HepG2 (cell line): ENCODE results near the gene TBC1D32. TPM values are rescaled to one million over a fixed set of nuclear protein-coding genes. Genes with fewer than 3 reads are reported as not detected.

Source experiments
- ATAC-seq: fragments of 200-7000 bp; cut with Tn5 transposase; 3 replicates; pipeline ENCODE4 v1.9.1; 2020; ENCODE audit warnings: mild to moderate bottlenecking, moderate library complexity
- BruUV-seq: library from RNA; stranded (reverse); fragments of 400-500 nt; replicated peaks from 2 replicates; lab custom pipeline; 2021; lab: Mats Ljungman, UMichigan
- CTCF ChIA-PET: fragments of 300-600 bp; formaldehyde crosslinking; extraction: SDS; loops from one replicate; lab custom pipeline; 2021; ENCODE audit warnings: low total read pairs, inconsistent platforms, low intra/inter-chr PET ratio; lab: Yijun Ruan, JAX
- POLR2A ChIA-PET: fragments of 350-600 bp; sonication (Branson Sonifier 250); formaldehyde crosslinking; loops from one replicate; lab custom pipeline; 2020; ENCODE audit warnings: antibody characterized with exemption, inconsistent platforms; lab: Yijun Ruan, JAX
- DNase-seq: peaks from one replicate; pipeline ENCODE4 v3.0.0-alpha.2; 2015; ENCODE audit warnings: low spot score
- FAIRE-seq: peaks from 3 replicates; lab custom pipeline; 2011; peaks lifted over from hg19 to GRCh38; lab: Jason Lieb, UNC
- H2AFZ ChIP-seq: one replicate; pipeline ENCODE4 v1.6.1; 2011; ENCODE audit warnings: low read length, inconsistent platforms
- H3K27ac ChIP-seq: fragments of 300-600 bp; 3 replicates; pipeline ENCODE4 v1.8.0; 2011; ENCODE audit warnings: mixed run types, mild to moderate bottlenecking, mixed read lengths, low read length, inconsistent platforms; ENCODE audit not compliant: insufficient read depth; ENCODE audit errors: extremely low read length
- H3K27me3 ChIP-seq, 2 experiments: fragments of 200-600 bp in 1 of 2; 2 replicates in 1 of 2; 3 replicates in 1 of 2; pipeline versions ENCODE4 v1.6.0 to v1.8.0; 2011; ENCODE audit warnings: low read length in 2 of 2, mild to moderate bottlenecking in 2 of 2, moderate library complexity in 2 of 2, inconsistent platforms in 1 of 2; ENCODE audit not compliant: insufficient read depth in 2 of 2, control insufficient read depth in 1 of 2
- H3K36me3 ChIP-seq, 2 experiments: fragments of 200-600 bp in 1 of 2; replicated peaks in 1 of 2; 2 replicates in 1 of 2; 3 replicates in 1 of 2; pipeline versions ENCODE4 v1.5.1 to v1.8.0; 2011; ENCODE audit warnings: low read length in 2 of 2, inconsistent platforms in 1 of 2; ENCODE audit not compliant: insufficient read depth in 2 of 2, control insufficient read depth in 1 of 2
- H3K4me1 ChIP-seq: 2 replicates; pipeline ENCODE4 v1.5.1; 2012; ENCODE audit warnings: low read length, inconsistent platforms; ENCODE audit not compliant: insufficient read depth
- H3K4me2 ChIP-seq: 2 replicates; pipeline ENCODE4 v1.6.0; 2011; ENCODE audit warnings: low read depth, low read length, inconsistent platforms
- H3K4me3 ChIP-seq, 3 experiments: fragments of 200-600 bp in 1 of 3; sonication (generic), shearing (Covaris generic) in 1 of 3; replicated peaks in 1 of 3; 2 replicates each; pipeline ENCODE4 v1.5.1; 2011 to 2016; ENCODE audit warnings: low read length in 3 of 3, inconsistent platforms in 2 of 3, low read depth in 2 of 3, mild to moderate bottlenecking in 2 of 3, control low read depth in 1 of 3, mixed read lengths in 1 of 3; ENCODE audit not compliant: insufficient read depth in 1 of 3
- H3K79me2 ChIP-seq: one replicate; pipeline ENCODE4 v1.6.1; 2011; ENCODE audit warnings: low read length, inconsistent platforms; ENCODE audit not compliant: insufficient read depth
- H3K9ac ChIP-seq: 2 replicates; pipeline ENCODE4 v1.6.0; 2011; ENCODE audit warnings: mild to moderate bottlenecking, low read depth, low read length, inconsistent platforms; ENCODE audit not compliant: insufficient read depth
- H3K9me3 ChIP-seq: 2 replicates; pipeline ENCODE4 v1.5.1; 2012; ENCODE audit warnings: mild to moderate bottlenecking, low read length
- H4K20me1 ChIP-seq: 2 replicates; pipeline ENCODE4 v1.6.0; 2011; ENCODE audit warnings: inconsistent platforms, mild to moderate bottlenecking, low read length, moderate library complexity; ENCODE audit not compliant: insufficient read depth
- ARID2 ChIP-seq: sonication (generic); formaldehyde crosslinking; IDR thresholded peaks from 2 replicates; pipeline ENCODE4 v1.8.1; 2022; ENCODE audit warnings: mild to moderate bottlenecking, missing genetic modification reagents, borderline replicate concordance
- EED ChIP-seq: sonication (generic); formaldehyde crosslinking; IDR thresholded peaks from 2 replicates; pipeline ENCODE4 v1.5.0; 2020; ENCODE audit warnings: mild to moderate bottlenecking, missing genetic modification reagents
- ESRRA ChIP-seq: sonication (generic); formaldehyde crosslinking; IDR thresholded peaks from 2 replicates; pipeline ENCODE4 v1.5.1; 2020; ENCODE audit warnings: mild to moderate bottlenecking, low read depth, missing genetic modification reagents
- HHEX ChIP-seq: IDR thresholded peaks from 2 replicates; pipeline ENCODE4 v1.6.1; 2016; ENCODE audit warnings: control low read depth
- MAX ChIP-seq: IDR thresholded peaks from 2 replicates; pipeline ENCODE4 v1.6.1; 2012; ENCODE audit warnings: inconsistent platforms
- RFX3 ChIP-seq: IDR thresholded peaks from 2 replicates; pipeline ENCODE4 v1.6.1; 2016; ENCODE audit warnings: missing biosample characterization, missing genetic modification reagents
- ZNF160 ChIP-seq: sonication (generic); formaldehyde crosslinking; IDR thresholded peaks from 2 replicates; pipeline ENCODE4 v1.8.0; 2022; ENCODE audit warnings: mild to moderate bottlenecking, inconsistent platforms, missing genetic modification reagents
- ZNF430 ChIP-seq: sonication (generic); formaldehyde crosslinking; IDR thresholded peaks from 2 replicates; pipeline ENCODE4 v1.9.0; 2021; ENCODE audit warnings: mild to moderate bottlenecking, missing genetic modification reagents
- ZNF768 ChIP-seq: sonication (generic); formaldehyde crosslinking; IDR thresholded peaks from 2 replicates; pipeline ENCODE4 v1.4.0; 2020; ENCODE audit warnings: missing genetic modification reagents
- ZSCAN20 ChIP-seq: sonication (generic); formaldehyde crosslinking; IDR thresholded peaks from 2 replicates; pipeline ENCODE4 v1.4.0; 2020; ENCODE audit warnings: missing genetic modification reagents, mild to moderate bottlenecking, borderline replicate concordance
- ZSCAN22 ChIP-seq: sonication (generic); formaldehyde crosslinking; IDR thresholded peaks from 2 replicates; pipeline ENCODE4 v1.4.0; 2020; ENCODE audit warnings: mild to moderate bottlenecking, missing genetic modification reagents
- in situ Hi-C: cut with HindIII; loops from 2 replicates; pipeline ENCODE4 v1.10.0; 2017; ENCODE audit warnings: low pct_unique_long_range_greater_than_20kb; ENCODE audit not compliant: extremely low pct_ligation_motif_present
- intact Hi-C: fragments of 100-400 bp; cut with micrococcal nuclease; formaldehyde crosslinking; loops from one replicate; pipeline ENCODE4 v1.10.0; 2022; ENCODE audit not compliant: unreplicated experiment
- polyA plus RNA-seq, 8 experiments: library from polyadenylated mRNA; depleted of rRNA in 3 of 8; stranded (reverse) in 7 of 8; unstranded in 1 of 8; fragments of >200 nt; fragmentation: Illumina TruSeq in 4 of 8; extraction: Trizol in 4 of 8; gene quantifications; 2 replicates each; pipeline versions ENCODE4 v1.2.1 to v1.2.3, GENCODE V29; 2011 to 2016; ENCODE audit warnings: low read depth in 4 of 8, missing spikeins in 1 of 8, mixed read lengths in 1 of 8; ENCODE audit not compliant: insufficient read depth in 1 of 8
- total RNA-seq, 5 experiments: library from RNA; depleted of rRNA; stranded (reverse); fragments of >200 nt; fragmentation: Illumina TruSeq; extraction: Trizol; gene quantifications; 2 replicates each; pipeline ENCODE4 v1.2.3, GENCODE V29; 2016; ENCODE audit warnings: low read depth in 1 of 5
- TF ChIP-seq, protein P1 (sequence below): sonication (generic); formaldehyde crosslinking; conservative IDR thresholded peaks from 2 replicates; pipeline ENCODE4 v1.8.0; 2022; ENCODE audit warnings: mild to moderate bottlenecking, moderate library complexity, missing genetic modification reagents
- TF ChIP-seq, protein P2 (sequence below): sonication (generic); formaldehyde crosslinking; IDR thresholded peaks from 2 replicates; pipeline ENCODE4 v1.4.0; 2020; ENCODE audit warnings: missing genetic modification reagents

TBC1D32 gene
- total and polyA plus RNA-seq, 2 of the 13 experiments (the other 11 are each of a cell fraction or from before 2014, with no cell fraction given) = 2.0 to 4.8 TPM

DNA sequence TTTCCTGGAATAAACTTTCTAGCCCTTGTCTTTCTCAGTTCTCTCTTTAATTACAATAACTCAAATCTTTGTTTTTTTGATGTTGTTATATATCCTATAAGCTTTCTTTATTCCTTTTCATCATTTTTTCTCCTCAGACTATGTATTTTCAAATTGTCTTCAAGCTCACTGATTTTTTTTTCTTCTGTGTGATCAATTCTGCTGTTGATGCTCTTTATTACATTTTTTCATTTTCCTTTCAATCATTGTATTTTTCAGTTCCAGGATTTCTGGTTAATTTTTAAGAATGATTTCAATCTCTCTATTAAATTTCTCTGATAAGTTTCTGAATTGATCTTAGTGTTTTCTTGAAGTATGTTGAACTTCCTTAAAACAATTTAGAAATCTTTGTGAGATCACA lies 209.7 kb downstream of the TBC1D32 start:
- ATAC-seq = no peak
- no peak for DNase-seq
- H3K27ac ChIP-seq = no peak overlapping the region
- FAIRE-seq = no peak
- no peak overlapping the region for H3K4me2 ChIP-seq
- no TSS peak for BruUV-seq
- no peaks in the 10 kb centered on the region for H4K20me1 ChIP-seq
- in situ Hi-C loops = no loop called here
- intact Hi-C loops = no loop called here
- H3K9ac ChIP-seq = no peak overlapping the region
- TF ChIP-seq ZNF160 (CRISPR knock-in tag) (peak; percentile 93), RFX3 (no peak), ZNF768 (CRISPR knock-in tag) (no peak), ZNF430 (no peak), ZSCAN20 (CRISPR knock-in tag) (no peak), ARID2 (no peak), ZSCAN22 (CRISPR knock-in tag) (no peak), ESRRA (CRISPR knock-in tag) (no peak)
- TF ChIP-seq, all 625 proteins: peak for 1
- peaks cover 26% of the 10 kb centered on the region for H3K9me3 ChIP-seq
- POLR2A ChIA-PET = no interaction called here
- no peaks in the 10 kb centered on the region; a peak in 1 of 5 replicates for H3K27me3 ChIP-seq
- no peak overlapping the region for H3K4me3 ChIP-seq
- H3K4me1 ChIP-seq = no peaks in the 10 kb centered on the region
- CTCF ChIA-PET = no interaction called here
- H3K79me2 ChIP-seq = no peaks in the 10 kb centered on the region
- H3K36me3 ChIP-seq = no peaks in the 10 kb centered on the region
- H2AFZ ChIP-seq = no peak overlapping the region

DNA sequence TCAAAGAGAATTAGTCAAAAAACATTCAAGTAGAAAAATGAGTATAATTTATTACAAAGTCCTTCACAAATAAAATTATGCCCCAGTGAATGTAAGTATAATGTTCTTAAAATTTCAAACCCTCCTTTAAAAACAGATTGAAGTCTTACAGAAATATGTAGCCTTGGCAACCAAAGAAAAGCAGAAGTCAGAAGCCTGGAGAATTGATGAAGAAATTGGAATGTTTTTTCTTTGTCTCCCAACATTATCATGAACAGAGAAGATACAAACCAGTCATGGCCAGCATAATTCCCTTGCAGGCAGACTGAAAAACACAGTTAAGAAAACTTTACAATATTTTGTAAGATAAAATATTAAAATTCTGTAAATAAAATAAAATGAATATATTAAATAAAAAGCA lies 221.9 kb downstream of the TBC1D32 start:
- H3K4me2 ChIP-seq = no peak overlapping the region
- no peak overlapping the region for H3K4me3 ChIP-seq
- no peaks in the 10 kb centered on the region for H3K36me3 ChIP-seq
- no peak overlapping the region for H3K27ac ChIP-seq
- H3K9ac ChIP-seq = no peak overlapping the region
- intact Hi-C loops = no loop called here
- DNase-seq = no peak
- no peaks in the 10 kb centered on the region for H3K79me2 ChIP-seq
- H3K27me3 ChIP-seq = no peaks in the 10 kb centered on the region
- TF ChIP-seq MAX (no peak), EED (CRISPR knock-in tag) (no peak), HHEX (no peak)
- TF ChIP-seq, protein P1, sequence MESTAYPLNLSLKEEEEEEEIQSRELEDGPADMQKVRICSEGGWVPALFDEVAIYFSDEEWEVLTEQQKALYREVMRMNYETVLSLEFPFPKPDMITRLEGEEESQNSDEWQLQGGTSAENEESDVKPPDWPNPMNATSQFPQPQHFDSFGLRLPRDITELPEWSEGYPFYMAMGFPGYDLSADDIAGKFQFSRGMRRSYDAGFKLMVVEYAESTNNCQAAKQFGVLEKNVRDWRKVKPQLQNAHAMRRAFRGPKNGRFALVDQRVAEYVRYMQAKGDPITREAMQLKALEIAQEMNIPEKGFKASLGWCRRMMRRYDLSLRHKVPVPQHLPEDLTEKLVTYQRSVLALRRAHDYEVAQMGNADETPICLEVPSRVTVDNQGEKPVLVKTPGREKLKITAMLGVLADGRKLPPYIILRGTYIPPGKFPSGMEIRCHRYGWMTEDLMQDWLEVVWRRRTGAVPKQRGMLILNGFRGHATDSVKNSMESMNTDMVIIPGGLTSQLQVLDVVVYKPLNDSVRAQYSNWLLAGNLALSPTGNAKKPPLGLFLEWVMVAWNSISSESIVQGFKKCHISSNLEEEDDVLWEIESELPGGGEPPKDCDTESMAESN (CRISPR knock-in tag) = no peak
- TF ChIP-seq, protein P2, sequence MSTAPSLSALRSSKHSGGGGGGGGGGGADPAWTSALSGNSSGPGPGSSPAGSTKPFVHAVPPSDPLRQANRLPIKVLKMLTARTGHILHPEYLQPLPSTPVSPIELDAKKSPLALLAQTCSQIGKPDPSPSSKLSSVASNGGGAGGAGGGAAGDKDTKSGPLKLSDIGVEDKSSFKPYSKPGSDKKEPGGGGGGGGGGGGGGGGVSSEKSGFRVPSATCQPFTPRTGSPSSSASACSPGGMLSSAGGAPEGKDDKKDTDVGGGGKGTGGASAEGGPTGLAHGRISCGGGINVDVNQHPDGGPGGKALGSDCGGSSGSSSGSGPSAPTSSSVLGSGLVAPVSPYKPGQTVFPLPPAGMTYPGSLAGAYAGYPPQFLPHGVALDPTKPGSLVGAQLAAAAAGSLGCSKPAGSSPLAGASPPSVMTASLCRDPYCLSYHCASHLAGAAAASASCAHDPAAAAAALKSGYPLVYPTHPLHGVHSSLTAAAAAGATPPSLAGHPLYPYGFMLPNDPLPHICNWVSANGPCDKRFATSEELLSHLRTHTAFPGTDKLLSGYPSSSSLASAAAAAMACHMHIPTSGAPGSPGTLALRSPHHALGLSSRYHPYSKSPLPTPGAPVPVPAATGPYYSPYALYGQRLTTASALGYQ = no peak
- TF ChIP-seq, all 625 proteins: peak for 0
- in situ Hi-C loops = no loop called here
- no peak for FAIRE-seq
- Histone ChIP-seq H4K20me1 (no peaks in the 10 kb centered on the region), H3K4me1 (no peaks in the 10 kb centered on the region), H3K9me3 (no peaks in the 10 kb centered on the region), H2AFZ (no peak overlapping the region)
- POLR2A ChIA-PET = no interaction called here
- ATAC-seq = no peak
- no TSS peak for BruUV-seq
- CTCF ChIA-PET = no interaction called here
